NB4 (cell line): ENCODE data around the gene DDX11.
A peak's percentile ranks its signal among the peaks of the same experiment; 100 is the strongest.
"Not testable (repeated sequence)": the region's sequence is repeated elsewhere in the genome, so short reads cannot be mapped to it uniquely, and the experiment has no call there.

Experiments
- DNase-seq: peaks from one replicate; pipeline ENCODE4 v3.0.0; 2010; ENCODE audit warnings: low read depth
- H3K4me3 ChIP-seq: one replicate; pipeline ENCODE4 v1.5.1; 2011; ENCODE audit warnings: mild to moderate bottlenecking, low read depth, low read length, moderate library complexity
- MYC ChIP-seq: IDR thresholded peaks from 2 replicates; pipeline ENCODE4 v1.6.1; 2011; ENCODE audit warnings: low read depth, low read length
- POLR2A ChIP-seq: IDR thresholded peaks from 2 replicates; pipeline ENCODE4 v1.6.1; 2011; ENCODE audit warnings: mild to moderate bottlenecking; ENCODE audit not compliant: insufficient read length; ENCODE audit errors: extremely low read depth
- TF ChIP-seq, protein P1 (sequence below): IDR thresholded peaks from 2 replicates; pipeline ENCODE4 v1.6.1; 2011; ENCODE audit warnings: low read depth, low read length
- TF ChIP-seq, protein P2 (sequence below): IDR thresholded peaks from one replicate; pipeline ENCODE4 v1.5.1; 2012; ENCODE audit warnings: low read depth, low read length

DDX11 gene

DNA sequence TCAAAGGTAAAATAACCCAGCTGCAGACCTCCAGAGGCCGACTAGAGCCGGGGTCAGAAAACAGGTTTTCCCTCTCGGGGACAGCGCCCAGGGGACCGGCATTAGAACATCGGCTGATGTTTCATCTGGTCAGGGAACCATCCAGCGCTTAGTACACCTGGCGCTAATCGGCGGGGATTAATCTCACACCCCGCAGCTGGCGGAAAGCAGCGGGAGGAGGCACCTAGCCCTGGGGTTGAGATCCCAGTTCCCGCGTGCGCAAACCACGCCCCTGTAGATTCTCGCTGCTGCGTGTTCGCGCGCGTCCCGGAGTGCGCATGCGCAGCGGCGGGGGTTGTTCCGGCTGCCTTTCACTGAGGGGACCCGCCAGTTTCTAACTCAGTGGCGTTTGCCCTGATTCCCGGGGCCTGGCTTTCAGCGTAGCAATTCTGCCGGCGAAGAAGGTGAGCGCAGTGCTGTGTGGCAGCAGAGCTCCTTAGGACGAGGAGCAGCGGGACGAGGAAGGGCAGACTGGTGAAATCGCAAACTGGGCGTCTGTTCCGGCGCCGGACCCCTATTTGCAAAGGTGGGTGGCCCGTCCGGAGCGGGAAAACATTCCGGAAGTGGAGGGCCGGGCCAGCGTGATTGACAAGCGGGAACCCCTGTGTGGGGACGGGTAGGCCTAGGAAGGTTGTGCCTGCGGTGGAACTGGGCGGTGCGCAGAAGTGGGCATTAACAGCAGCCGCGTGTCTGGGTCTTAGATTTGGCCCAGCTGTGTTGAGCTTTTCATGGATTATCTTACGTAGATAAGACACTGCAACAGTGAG lies at the start of gene DDX11:
Gene DDX11, plus strand, starts transcription at position 334 of the 806 bp plus-strand sequence. CDS start 4,534 bp downstream, outside the sequence.
- DNase-seq = peak; percentile 95
- peak within 1 kb of the TSS; percentile 91 for H3K4me3 ChIP-seq
- TF ChIP-seq MYC (peak; percentile 96), POLR2A (peak; percentile 56)
- TF ChIP-seq, protein P1, sequence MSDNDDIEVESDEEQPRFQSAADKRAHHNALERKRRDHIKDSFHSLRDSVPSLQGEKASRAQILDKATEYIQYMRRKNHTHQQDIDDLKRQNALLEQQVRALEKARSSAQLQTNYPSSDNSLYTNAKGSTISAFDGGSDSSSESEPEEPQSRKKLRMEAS = peak; percentile 83

DNA sequence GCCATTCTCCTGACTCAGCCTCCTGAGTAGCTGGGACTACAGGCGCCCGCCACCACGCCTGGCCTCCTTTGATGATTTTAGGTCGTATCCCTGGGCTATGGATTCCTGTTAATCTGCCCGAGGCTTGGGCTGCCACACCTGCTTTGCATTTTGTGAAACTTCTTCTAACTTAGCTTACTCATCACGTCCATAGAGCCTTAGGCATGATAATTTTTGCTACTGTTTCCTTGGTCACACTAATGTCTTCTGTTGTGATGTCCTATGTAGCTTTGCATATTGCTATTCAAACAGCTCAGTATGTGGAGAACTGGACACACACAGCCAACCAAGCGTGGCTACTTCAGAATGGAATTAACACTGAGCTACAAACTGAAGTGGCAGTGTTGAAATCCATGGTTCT lies 47.5 kb upstream of the DDX11 start:
- H3K4me3 ChIP-seq = no peak overlapping the region
- TF ChIP-seq, protein P1 = no peak
- TF ChIP-seq POLR2A (no peak), MYC (no peak)
- TF ChIP-seq, protein P2, sequence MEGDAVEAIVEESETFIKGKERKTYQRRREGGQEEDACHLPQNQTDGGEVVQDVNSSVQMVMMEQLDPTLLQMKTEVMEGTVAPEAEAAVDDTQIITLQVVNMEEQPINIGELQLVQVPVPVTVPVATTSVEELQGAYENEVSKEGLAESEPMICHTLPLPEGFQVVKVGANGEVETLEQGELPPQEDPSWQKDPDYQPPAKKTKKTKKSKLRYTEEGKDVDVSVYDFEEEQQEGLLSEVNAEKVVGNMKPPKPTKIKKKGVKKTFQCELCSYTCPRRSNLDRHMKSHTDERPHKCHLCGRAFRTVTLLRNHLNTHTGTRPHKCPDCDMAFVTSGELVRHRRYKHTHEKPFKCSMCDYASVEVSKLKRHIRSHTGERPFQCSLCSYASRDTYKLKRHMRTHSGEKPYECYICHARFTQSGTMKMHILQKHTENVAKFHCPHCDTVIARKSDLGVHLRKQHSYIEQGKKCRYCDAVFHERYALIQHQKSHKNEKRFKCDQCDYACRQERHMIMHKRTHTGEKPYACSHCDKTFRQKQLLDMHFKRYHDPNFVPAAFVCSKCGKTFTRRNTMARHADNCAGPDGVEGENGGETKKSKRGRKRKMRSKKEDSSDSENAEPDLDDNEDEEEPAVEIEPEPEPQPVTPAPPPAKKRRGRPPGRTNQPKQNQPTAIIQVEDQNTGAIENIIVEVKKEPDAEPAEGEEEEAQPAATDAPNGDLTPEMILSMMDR = no peak
- no peak for DNase-seq

DNA sequence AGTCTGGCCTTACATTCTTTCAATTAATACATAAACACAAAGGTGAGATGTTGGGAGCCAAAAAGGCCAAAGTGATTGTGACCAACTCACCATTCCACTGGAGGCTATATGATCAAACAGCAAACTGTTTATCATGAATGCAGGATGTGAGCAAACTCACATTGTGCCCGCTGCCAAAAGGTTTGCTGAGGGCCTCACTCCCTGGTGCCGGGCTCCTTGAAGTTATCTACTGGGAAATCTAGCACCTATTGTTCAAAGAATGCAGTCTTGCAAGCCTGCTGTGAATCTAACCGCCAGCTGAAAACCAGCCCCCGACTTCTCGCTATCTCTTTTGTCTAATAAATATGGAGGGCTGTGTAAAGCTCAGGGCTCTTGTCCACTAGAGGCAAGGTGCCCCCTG lies 46.7 kb upstream of the DDX11 start:
- DNase-seq, H3K4me3 ChIP-seq: not testable (repeated sequence)

DNA sequence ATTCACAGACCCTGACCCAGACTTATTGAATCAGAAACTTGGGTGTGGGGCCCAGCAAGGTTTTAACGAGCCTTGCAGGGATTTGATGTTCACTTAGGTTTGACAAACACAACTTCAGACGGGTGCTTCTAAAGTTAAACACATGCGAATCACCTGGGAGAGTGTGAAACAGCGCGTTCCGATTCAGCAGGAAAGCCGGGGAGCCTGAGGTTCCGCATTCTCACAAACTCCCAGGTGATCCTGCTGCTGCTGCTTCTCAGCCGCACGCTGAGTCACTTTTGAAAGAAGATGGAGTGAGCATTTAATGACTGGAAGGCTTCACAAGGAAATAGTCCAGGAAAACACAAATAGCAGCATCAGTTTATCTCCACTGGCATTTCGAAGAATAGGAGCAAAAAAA lies 44.2 kb upstream of the DDX11 start:
- H3K4me3 ChIP-seq = no peak overlapping the region
- DNase-seq = no peak
- no peak for TF ChIP-seq MYC
- TF ChIP-seq, protein P1 = no peak
- TF ChIP-seq, protein P2 = no peak
- TF ChIP-seq POLR2A = no peak

DNA sequence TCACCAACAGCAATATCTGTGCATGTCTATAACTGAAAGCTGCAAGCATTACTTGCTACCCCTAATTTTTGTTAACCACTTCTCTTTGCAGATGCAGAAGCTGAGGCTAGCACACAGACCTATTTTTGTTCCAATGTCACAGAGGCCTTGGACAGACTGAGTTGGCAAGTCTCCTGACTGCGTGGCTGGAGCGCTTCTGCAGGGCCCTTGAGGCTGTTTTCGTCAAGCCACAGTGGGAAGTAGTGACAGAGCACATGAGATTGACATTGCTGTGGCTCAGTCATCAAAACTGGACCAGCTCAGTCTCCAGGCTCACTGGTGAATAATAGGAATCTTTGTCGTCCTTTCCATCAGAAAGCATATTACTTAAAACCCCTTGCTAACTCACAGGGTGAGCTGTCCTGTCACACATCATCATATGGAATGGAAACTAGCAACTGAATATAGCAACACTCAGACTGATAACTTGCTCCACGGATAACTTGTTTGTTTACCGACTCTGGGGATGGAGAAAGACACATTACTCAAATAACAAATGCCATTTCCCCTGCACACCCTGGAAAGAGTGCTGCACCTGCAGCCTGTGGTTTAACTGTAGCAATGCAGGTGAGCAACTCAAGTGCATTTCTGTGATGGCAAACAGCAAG lies 43.6 kb upstream of the DDX11 start:
- DNase-seq = no peak
- no peak overlapping the region for H3K4me3 ChIP-seq
- TF ChIP-seq, protein P1 = no peak
- TF ChIP-seq, protein P2 = no peak
- no peak for TF ChIP-seq MYC
- no peak for TF ChIP-seq POLR2A

DNA sequence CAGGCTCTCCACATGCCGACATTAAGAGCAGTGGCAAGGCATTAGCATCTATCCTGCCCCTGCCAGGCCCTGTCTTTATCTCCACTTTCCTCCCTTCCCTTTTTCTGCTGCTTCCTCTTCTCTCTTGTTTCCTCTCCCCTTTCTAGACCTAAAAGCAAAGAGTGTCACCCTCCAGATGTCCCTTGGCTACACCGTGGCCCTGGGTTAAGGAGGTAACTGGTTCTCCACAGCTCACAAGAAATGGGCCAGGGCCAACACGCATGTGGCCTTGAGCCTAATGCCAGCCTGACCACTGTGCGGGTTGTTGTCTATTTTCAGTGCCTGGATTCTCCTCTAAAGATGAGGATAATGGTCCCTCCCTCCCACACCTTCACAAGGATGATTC lies 41.7 kb upstream of the DDX11 start:
- no peak overlapping the region for H3K4me3 ChIP-seq
- TF ChIP-seq, protein P1 = no peak
- no peak for TF ChIP-seq POLR2A
- TF ChIP-seq, protein P2 = no peak
- TF ChIP-seq MYC = no peak
- no peak for DNase-seq
